ENCODE results near the gene RNF183.

RNF183 gene

DNA sequence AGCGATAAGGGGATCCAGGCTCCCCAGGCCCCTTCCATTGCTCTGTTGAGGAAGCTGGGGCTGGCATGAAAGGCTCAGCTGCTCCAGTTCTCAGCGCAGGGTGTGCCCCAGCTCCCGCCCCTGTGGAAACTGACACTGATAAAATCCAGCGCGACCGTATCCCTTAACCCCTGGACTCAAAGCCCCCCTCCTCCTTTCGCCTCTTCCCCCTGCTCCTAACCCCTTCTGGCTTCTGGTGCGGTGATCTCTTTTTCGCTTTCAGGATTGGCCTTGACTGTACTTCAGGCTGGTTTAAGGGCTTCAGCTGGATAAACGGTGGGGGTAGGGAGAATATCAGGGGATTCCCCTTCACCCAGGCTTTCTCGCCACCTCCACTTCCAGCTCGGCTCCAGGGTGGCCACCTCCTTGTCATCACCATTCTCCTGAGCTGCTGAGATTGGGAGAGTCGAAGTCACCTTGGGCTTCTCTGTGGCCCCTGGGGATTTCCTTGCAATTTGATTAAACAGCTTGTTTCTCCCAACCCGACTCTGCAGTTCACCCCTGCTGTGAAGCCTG, 47.0 kb upstream of the RNF183 start (continued):
- TF ChIP-seq, protein P1, sequence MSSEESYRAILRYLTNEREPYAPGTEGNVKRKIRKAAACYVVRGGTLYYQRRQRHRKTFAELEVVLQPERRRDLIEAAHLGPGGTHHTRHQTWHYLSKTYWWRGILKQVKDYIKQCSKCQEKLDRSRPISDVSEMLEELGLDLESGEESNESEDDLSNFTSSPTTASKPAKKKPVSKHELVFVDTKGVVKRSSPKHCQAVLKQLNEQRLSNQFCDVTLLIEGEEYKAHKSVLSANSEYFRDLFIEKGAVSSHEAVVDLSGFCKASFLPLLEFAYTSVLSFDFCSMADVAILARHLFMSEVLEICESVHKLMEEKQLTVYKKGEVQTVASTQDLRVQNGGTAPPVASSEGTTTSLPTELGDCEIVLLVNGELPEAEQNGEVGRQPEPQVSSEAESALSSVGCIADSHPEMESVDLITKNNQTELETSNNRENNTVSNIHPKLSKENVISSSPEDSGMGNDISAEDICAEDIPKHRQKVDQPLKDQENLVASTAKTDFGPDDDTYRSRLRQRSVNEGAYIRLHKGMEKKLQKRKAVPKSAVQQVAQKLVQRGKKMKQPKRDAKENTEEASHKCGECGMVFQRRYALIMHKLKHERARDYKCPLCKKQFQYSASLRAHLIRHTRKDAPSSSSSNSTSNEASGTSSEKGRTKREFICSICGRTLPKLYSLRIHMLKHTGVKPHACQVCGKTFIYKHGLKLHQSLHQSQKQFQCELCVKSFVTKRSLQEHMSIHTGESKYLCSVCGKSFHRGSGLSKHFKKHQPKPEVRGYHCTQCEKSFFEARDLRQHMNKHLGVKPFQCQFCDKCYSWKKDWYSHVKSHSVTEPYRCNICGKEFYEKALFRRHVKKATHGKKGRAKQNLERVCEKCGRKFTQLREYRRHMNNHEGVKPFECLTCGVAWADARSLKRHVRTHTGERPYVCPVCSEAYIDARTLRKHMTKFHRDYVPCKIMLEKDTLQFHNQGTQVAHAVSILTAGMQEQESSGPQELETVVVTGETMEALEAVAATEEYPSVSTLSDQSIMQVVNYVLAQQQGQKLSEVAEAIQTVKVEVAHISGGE (tag by site-specific recombination; conservative IDR thresholded peaks at IDR 0.05; ENCODE audit: low read depth) = no peak
- TF ChIP-seq ZNF404 (tag by site-specific recombination; IDR thresholded peaks at IDR 0.05) (no peak), ZNF701 (tag by site-specific recombination; IDR thresholded peaks at IDR 0.05) (no peak)

- ChIA-PET POLR2A (interaction anchor here (0.7 to 3.4 kb wide), 5 partner anchors 10 to 74 kb away, joined by 3 to 22 read pairs (median 5); partner anchors contain the start of genes C9orf43, CDC26, POLE3 and PRPF4), CTCF (interaction anchor here (0.8 to 2.5 kb wide), 4 partner anchors 11 to 75 kb away, joined by 3 to 8 read pairs (median 4); partner anchors contain the start of genes ALAD and CDC26)
- Histone ChIP-seq H3K4me3 (ENCODE audit: low read depth, low read length) (peak within 1 kb of the TSS; percentile 43), H3K4me1 (ENCODE audit: control insufficient read depth, insufficient read depth, low read length) (peaks cover 7% of the 10 kb centered on the region; the same call in 1 of the 2 replicates), H3K36me3 (ENCODE audit: control insufficient read depth in 2 of 2, insufficient read depth in 1 of 2, low read length in 2 of 2) (no peaks in the 10 kb centered on the region), H3K9me3 (ENCODE audit: control insufficient read depth, insufficient read depth, low read depth, low read length) (no peaks in the 10 kb centered on the region), H3K27ac (ENCODE audit: extremely low read depth, low read depth, low read length) (no peak within 1 kb of the TSS)
- TF ChIP-seq, protein P2, sequence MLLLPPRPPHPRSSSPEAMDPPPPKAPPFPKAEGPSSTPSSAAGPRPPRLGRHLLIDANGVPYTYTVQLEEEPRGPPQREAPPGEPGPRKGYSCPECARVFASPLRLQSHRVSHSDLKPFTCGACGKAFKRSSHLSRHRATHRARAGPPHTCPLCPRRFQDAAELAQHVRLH (tag by site-specific recombination; IDR thresholded peaks at IDR 0.05) = peak; percentile 49; the same call in 1 of the 2 replicates
- TF ChIP-seq ZNF654 (tag by site-specific recombination; IDR thresholded peaks at IDR 0.05; ENCODE audit: low read depth) (no peak), ZNF324 (tag by site-specific recombination; IDR thresholded peaks at IDR 0.05) (no peak), ZEB2 (tag by site-specific recombination; IDR thresholded peaks at IDR 0.05) (0 out of 2 replicates have a peak, but pooled peaks have one; percentile 27), ZNF394 (tag by site-specific recombination; IDR thresholded peaks at IDR 0.05; ENCODE audit: borderline replicate concordance) (0 out of 2 replicates have a peak, but pooled peaks have one; percentile 18), ZNF629 (tag by site-specific recombination; IDR thresholded peaks at IDR 0.05) (0 out of 2 replicates have a peak, but pooled peaks have one; percentile 24), ZNF239 (tag by site-specific recombination; IDR thresholded peaks at IDR 0.05) (no peak), KLF17 (tag by site-specific recombination; IDR thresholded peaks at IDR 0.05) (0 out of 2 replicates have a peak, but pooled peaks have one; percentile 33), ZNF449 (tag by site-specific recombination; IDR thresholded peaks at IDR 0.05) (peak; percentile 37; the same call in 1 of the 2 replicates), ZNF621 (tag by site-specific recombination; IDR thresholded peaks at IDR 0.05) (no peak), ZBTB26 (tag by site-specific recombination; optimal IDR thresholded peaks at IDR 0.05) (peak; percentile 51), ZSCAN30 (tag by site-specific recombination; IDR thresholded peaks at IDR 0.05) (no peak), KLF7 (tag by site-specific recombination; IDR thresholded peaks at IDR 0.05; ENCODE audit: borderline replicate concordance) (peak; percentile 17; the same call in 1 of the 2 replicates), ZNF174 (tag by site-specific recombination; IDR thresholded peaks at IDR 0.05) (no peak), REPIN1 (tag by site-specific recombination; IDR thresholded peaks at IDR 0.05; ENCODE audit: low read depth) (peak; percentile 55; the same call in 1 of the 2 replicates), ZNF24 (tag by site-specific recombination; IDR thresholded peaks at IDR 0.05) (no peak), KLF1 (tag by site-specific recombination; IDR thresholded peaks at IDR 0.05) (peak; percentile 38; the same call in 1 of the 2 replicates), ZBTB8A (tag by site-specific recombination; IDR thresholded peaks at IDR 0.05) (peak; percentile 68), ZBTB21 (tag by site-specific recombination; IDR thresholded peaks at IDR 0.05) (no peak), ZNF335 (tag by site-specific recombination; conservative IDR thresholded peaks at IDR 0.05) (peak; percentile 50; the same call in 1 of the 2 replicates)
Measured at GRCh38 chr9:113349445-113350094, 46.4 kb upstream of the RNF183 start, which contains the start of gene BSPRY. TSS of gene BSPRY (plus strand) at chr9:113349541. CDS start at chr9:113349580, 39 bp downstream.

Measured in HEK293 (cell line).